ENCODE data around the gene TRIP13.

- no peak for TF ChIP-seq EZH2 (IDR thresholded peaks at IDR 0.05; ENCODE audit: borderline replicate concordance)
- TF ChIP-seq, protein P1, sequence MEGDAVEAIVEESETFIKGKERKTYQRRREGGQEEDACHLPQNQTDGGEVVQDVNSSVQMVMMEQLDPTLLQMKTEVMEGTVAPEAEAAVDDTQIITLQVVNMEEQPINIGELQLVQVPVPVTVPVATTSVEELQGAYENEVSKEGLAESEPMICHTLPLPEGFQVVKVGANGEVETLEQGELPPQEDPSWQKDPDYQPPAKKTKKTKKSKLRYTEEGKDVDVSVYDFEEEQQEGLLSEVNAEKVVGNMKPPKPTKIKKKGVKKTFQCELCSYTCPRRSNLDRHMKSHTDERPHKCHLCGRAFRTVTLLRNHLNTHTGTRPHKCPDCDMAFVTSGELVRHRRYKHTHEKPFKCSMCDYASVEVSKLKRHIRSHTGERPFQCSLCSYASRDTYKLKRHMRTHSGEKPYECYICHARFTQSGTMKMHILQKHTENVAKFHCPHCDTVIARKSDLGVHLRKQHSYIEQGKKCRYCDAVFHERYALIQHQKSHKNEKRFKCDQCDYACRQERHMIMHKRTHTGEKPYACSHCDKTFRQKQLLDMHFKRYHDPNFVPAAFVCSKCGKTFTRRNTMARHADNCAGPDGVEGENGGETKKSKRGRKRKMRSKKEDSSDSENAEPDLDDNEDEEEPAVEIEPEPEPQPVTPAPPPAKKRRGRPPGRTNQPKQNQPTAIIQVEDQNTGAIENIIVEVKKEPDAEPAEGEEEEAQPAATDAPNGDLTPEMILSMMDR (IDR thresholded peaks at IDR 0.05; ENCODE audit: poor library complexity) = no peak
Measured at GRCh38 chr5:957748-958485, 65.2 kb downstream of the TRIP13 start.
